Subcutaneous adipose tissue (tissue), 4 donors: ENCODE results near the gene NUP88. TPM values are rescaled to one million over a fixed set of nuclear protein-coding genes. Genes with fewer than 3 reads are reported as not detected.

ENCODE experiments used
- total RNA-seq, 4 donors: library from RNA; depleted of rRNA; stranded (reverse); fragments of >200 nt; gene quantifications; one replicate each; pipeline ENCODE4 v1.1.0, GENCODE V29; 2016
- TF ChIP-seq, protein P1 (sequence below): fragments of 450-650 bp; IDR thresholded peaks from one replicate; pipeline ENCODE4 v1.5.1; 2016; ENCODE audit warnings: low read depth, mild to moderate bottlenecking, control low read depth, antibody characterized with exemption, moderate library complexity

Gene NUP88
- total RNA-seq, 4 donors from 2014 or later = 58.8 to 104 (median 64.6) TPM

GRCh38 chr17:5443728-5444127 lies 24.3 kb upstream of the NUP88 start:
- TF ChIP-seq, protein P1, sequence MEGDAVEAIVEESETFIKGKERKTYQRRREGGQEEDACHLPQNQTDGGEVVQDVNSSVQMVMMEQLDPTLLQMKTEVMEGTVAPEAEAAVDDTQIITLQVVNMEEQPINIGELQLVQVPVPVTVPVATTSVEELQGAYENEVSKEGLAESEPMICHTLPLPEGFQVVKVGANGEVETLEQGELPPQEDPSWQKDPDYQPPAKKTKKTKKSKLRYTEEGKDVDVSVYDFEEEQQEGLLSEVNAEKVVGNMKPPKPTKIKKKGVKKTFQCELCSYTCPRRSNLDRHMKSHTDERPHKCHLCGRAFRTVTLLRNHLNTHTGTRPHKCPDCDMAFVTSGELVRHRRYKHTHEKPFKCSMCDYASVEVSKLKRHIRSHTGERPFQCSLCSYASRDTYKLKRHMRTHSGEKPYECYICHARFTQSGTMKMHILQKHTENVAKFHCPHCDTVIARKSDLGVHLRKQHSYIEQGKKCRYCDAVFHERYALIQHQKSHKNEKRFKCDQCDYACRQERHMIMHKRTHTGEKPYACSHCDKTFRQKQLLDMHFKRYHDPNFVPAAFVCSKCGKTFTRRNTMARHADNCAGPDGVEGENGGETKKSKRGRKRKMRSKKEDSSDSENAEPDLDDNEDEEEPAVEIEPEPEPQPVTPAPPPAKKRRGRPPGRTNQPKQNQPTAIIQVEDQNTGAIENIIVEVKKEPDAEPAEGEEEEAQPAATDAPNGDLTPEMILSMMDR = no peak

- TF ChIP-seq, protein P1 = no peak
These were observed 19.9 kb upstream of the NUP88 start for GRCh38 chr17:5439446-5439764.

GRCh38 chr17:5438716-5439445 lies 19.4 kb upstream of the NUP88 start, which contains the start of gene C1QBP:
C1QBP (minus strand) TSS chr17:5439155; CDS start chr17:5439073, 82 bp downstream.
- TF ChIP-seq, protein P1 = no peak

DNA sequence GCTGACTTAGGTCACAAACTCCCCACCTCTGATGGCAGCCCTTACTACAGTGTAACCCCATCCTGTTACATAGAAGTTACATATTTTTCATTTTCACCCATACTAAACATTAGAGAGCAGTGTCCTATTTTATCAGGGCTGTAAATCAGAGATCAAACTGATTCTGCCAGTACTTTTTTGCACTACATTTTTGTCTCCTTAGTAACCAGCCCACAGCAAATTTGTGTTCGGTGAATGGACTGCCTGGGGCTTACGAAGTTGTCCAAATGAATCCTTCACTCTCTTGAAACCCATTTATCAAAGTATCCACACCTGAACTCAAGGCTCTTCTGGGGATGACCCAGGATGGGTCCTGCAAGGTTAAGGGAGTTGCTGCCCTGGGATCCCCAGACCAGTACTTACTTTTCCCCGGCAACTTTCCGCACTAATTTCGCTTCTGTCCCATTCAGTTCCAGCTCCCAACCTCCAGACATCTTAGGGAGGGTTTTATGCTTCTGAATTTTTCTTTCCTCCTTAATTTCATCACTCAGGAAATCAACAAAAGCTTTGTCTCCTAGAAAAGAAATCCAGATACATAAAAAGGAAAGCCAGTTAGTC lies 18.4 kb upstream of the NUP88 start:
- TF ChIP-seq, protein P1 = no peak

DNA sequence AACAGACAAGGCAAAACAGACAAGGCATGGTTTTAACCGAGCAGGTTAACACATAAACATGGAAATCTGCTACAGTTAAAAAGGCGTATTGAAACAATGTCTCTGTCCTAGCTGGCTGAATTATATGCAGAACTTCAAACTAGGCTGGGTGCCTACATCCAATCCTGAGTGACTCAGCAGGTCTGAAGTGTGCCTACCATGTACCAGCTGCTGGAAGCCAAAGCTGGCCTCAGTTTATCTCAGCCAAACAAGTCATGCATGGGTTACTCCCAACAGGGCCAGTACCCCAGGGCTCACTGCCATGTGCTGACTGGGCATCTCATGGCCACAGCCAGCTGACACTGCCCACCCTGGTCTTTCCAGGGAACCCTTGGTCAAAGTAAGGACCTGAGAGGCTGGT lies 15.5 kb upstream of the NUP88 start:
- TF ChIP-seq, protein P1 = no peak

GRCh38 chr17:5431949-5432556 lies 12.6 kb upstream of the NUP88 start:
- TF ChIP-seq, protein P1 = no peak

DNA sequence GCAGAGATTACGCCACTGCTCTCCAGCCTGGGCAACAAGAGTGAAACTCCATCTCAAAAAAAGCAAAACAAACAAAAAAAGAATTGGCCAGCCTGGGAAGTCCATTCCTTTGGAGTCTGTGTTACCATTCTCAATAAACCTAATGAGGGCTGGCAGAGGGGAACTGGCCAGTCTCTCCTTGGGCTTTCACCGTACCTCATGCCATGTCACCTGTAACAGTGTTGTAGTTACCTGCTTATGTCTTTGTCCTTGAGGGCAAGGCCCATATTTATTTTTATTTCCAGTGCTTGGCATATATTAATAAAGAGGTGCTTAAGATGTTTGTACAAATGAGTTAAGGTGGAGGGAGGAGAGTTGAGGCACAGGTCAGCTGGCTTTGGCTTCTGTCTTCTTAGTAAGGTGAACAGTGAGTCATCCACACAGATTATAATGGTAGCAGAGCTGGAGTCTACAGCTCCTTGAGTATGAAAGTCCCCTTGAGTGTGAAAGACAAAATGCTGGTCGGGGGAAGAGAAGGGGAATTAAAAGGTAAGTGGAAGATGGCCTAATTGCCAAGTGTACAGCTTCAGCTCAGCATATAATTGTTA lies 11.0 kb upstream of the NUP88 start:
- TF ChIP-seq, protein P1 = no peak
